Mesenchymal stem cell (in vitro differentiated cells and primary cell): ENCODE data around the gene CRYL1.

ENCODE experiments used
- DNase-seq: peaks from one replicate; pipeline ENCODE4 v3.0.0-alpha.2; 2013
- H2AFZ ChIP-seq: one replicate; pipeline ENCODE4 v1.6.1; 2013; ENCODE audit warnings: low read depth, mild to moderate bottlenecking, control low read depth, inconsistent platforms, low read length, moderate library complexity
- H2AK5ac ChIP-seq: 2 replicates; pipeline ENCODE4 v1.6.1; 2013; ENCODE audit warnings: low read length, moderate library complexity, mild to moderate bottlenecking, inconsistent platforms; ENCODE audit not compliant: severe bottlenecking
- H2BK120ac ChIP-seq: one replicate; pipeline ENCODE4 v1.6.1; 2013; ENCODE audit warnings: low read depth, mild to moderate bottlenecking, inconsistent platforms, low read length, moderate library complexity
- H2BK12ac ChIP-seq, 2 experiments: one replicate each; pipeline ENCODE4 v1.6.1; 2013; ENCODE audit warnings: inconsistent platforms in 2 of 2, low read length in 2 of 2, mild to moderate bottlenecking in 2 of 2, moderate library complexity in 2 of 2, control low read depth in 1 of 2
- H2BK15ac ChIP-seq: one replicate; pipeline ENCODE4 v1.6.1; 2013; ENCODE audit warnings: mild to moderate bottlenecking, low read depth, inconsistent platforms; ENCODE audit not compliant: poor library complexity, severe bottlenecking
- H2BK5ac ChIP-seq: 2 replicates; pipeline ENCODE4 v1.6.1; 2013; ENCODE audit warnings: low read depth, mild to moderate bottlenecking, low read length, control low read depth, inconsistent platforms; ENCODE audit not compliant: poor library complexity, severe bottlenecking
- H3K14ac ChIP-seq, 2 experiments: one replicate each; pipeline ENCODE4 v1.6.1; 2013; ENCODE audit warnings: inconsistent platforms in 2 of 2, low read length in 2 of 2, control low read depth in 1 of 2, mild to moderate bottlenecking in 1 of 2, moderate library complexity in 1 of 2
- H3K18ac ChIP-seq, 2 experiments: one replicate each; pipeline ENCODE4 v1.6.1; 2013; ENCODE audit warnings: inconsistent platforms in 2 of 2, low read length in 2 of 2, control low read depth in 1 of 2, low read depth in 1 of 2, mild to moderate bottlenecking in 1 of 2
- H3K23ac ChIP-seq, 2 experiments: one replicate each; pipeline ENCODE4 v1.6.1; 2013; ENCODE audit warnings: inconsistent platforms in 2 of 2, low read length in 2 of 2, mild to moderate bottlenecking in 2 of 2, moderate library complexity in 2 of 2, control low read depth in 1 of 2
- H3K27ac ChIP-seq: 2 replicates; pipeline ENCODE4 v1.5.1; 2013; ENCODE audit warnings: mild to moderate bottlenecking, moderate library complexity, low read length, control low read depth, inconsistent platforms; ENCODE audit not compliant: poor library complexity, severe bottlenecking
- H3K27me3 ChIP-seq, 2 experiments: 2 replicates each; pipeline versions ENCODE4 v1.6.1 to v1.7.0; 2013; ENCODE audit warnings: low read length in 2 of 2, mild to moderate bottlenecking in 2 of 2, moderate library complexity in 2 of 2, control low read depth in 1 of 2, inconsistent platforms in 1 of 2; ENCODE audit not compliant: control insufficient read depth in 1 of 2, insufficient read depth in 1 of 2
- H3K36me3 ChIP-seq, 2 experiments: 2 replicates each; pipeline versions ENCODE4 v1.6.1 to v1.7.0; 2013; ENCODE audit warnings: low read length in 2 of 2, control low read depth in 1 of 2, inconsistent platforms in 1 of 2, low read depth in 1 of 2, mild to moderate bottlenecking in 1 of 2; ENCODE audit not compliant: insufficient read depth in 2 of 2, control insufficient read depth in 1 of 2
- H3K4ac ChIP-seq, 2 experiments: one replicate each; pipeline ENCODE4 v1.6.1; 2013; ENCODE audit warnings: inconsistent platforms in 2 of 2, low read length in 2 of 2, mild to moderate bottlenecking in 2 of 2, moderate library complexity in 2 of 2, control low read depth in 1 of 2, low read depth in 1 of 2
- H3K4me1 ChIP-seq: 2 replicates; pipeline ENCODE4 v1.6.1; 2013; ENCODE audit warnings: low read depth, low read length, control low read depth; ENCODE audit not compliant: control insufficient read depth, insufficient read depth
- H3K4me2 ChIP-seq: 2 replicates; pipeline ENCODE4 v1.6.1; 2013; ENCODE audit warnings: low read length, mild to moderate bottlenecking, inconsistent platforms; ENCODE audit not compliant: poor library complexity, severe bottlenecking
- H3K4me3 ChIP-seq, 2 experiments: 2 replicates each; pipeline versions ENCODE4 v1.5.1 to v1.7.0; 2013; ENCODE audit warnings: low read length in 2 of 2, mild to moderate bottlenecking in 2 of 2, control low read depth in 1 of 2, low read depth in 1 of 2; ENCODE audit not compliant: insufficient read depth in 1 of 2
- H3K79me1 ChIP-seq: replicated peaks from 2 replicates; pipeline ENCODE4 v1.6.1; 2013; ENCODE audit warnings: mild to moderate bottlenecking, control low read depth, low read length, inconsistent platforms; ENCODE audit not compliant: poor library complexity, severe bottlenecking
- H3K9ac ChIP-seq: 2 replicates; pipeline ENCODE4 v1.7.0; 2013; ENCODE audit warnings: mild to moderate bottlenecking, low read length, moderate library complexity
- H3K9me3 ChIP-seq: 2 replicates; pipeline ENCODE4 v1.7.0; 2013; ENCODE audit warnings: mild to moderate bottlenecking, low read length; ENCODE audit not compliant: control insufficient read depth
- H4K8ac ChIP-seq: one replicate; pipeline ENCODE4 v1.6.1; 2013; ENCODE audit warnings: inconsistent platforms, mild to moderate bottlenecking, low read length, moderate library complexity
- H4K91ac ChIP-seq: one replicate; pipeline ENCODE4 v1.6.1; 2013; ENCODE audit warnings: mild to moderate bottlenecking, low read length, inconsistent platforms
- WGBS: methylation state at CpG from one replicate; pipeline ENCODE4 v1.1.7; 2013; ENCODE audit warnings: mixed read lengths; 5-methylcytosine and 5-hydroxymethylcytosine counted together

The CRYL1 gene

DNA sequence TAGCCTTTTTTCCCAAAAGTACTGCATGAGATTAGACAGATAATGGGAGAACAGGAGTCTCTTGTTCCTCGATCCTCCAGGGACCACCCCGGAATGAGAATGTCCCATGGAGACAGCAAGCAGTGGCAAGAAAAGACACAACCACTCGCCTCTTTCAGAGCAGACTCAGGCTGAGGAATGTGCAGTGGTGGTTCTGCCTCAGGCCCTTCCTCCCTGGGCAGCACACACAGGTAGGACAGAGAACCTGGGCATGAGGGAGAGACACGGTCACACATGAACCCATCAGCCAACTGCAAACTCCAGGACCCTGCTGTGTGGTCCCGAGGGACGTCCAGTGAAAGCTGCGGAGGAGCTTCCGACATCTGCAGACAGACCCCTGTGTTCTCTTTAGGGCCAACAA lies 31.0 kb downstream of the CRYL1 start:
- WGBS = 57% methylated on average over 8 of the region's 8 CpGs
- no peak overlapping the region for H4K91ac ChIP-seq
- no peak overlapping the region for H2BK15ac ChIP-seq
- no peak for DNase-seq
- H2AK5ac ChIP-seq = no peak overlapping the region
- H4K8ac ChIP-seq = no peak overlapping the region
- H3K4me1 ChIP-seq = peaks cover 2% of the 10 kb centered on the region
- no peak overlapping the region for H2BK120ac ChIP-seq
- H3K36me3 ChIP-seq = no peaks in the 10 kb centered on the region
- H3K27ac ChIP-seq = no peak overlapping the region
- no peak overlapping the region for H3K4me2 ChIP-seq
- no peak overlapping the region for H3K18ac ChIP-seq
- no peaks in the 10 kb centered on the region for H3K27me3 ChIP-seq
- no peak overlapping the region for H3K9ac ChIP-seq
- H3K4ac ChIP-seq = no peak overlapping the region
- no peak overlapping the region for H3K14ac ChIP-seq
- H2BK12ac ChIP-seq = no peak overlapping the region
- no peak overlapping the region for H2AFZ ChIP-seq
- H3K23ac ChIP-seq = no peak overlapping the region
- H3K9me3 ChIP-seq = no peaks in the 10 kb centered on the region
- H2BK5ac ChIP-seq = no peak overlapping the region
- H3K79me1 ChIP-seq = no peaks in the 10 kb centered on the region
- no peak overlapping the region for H3K4me3 ChIP-seq

DNA sequence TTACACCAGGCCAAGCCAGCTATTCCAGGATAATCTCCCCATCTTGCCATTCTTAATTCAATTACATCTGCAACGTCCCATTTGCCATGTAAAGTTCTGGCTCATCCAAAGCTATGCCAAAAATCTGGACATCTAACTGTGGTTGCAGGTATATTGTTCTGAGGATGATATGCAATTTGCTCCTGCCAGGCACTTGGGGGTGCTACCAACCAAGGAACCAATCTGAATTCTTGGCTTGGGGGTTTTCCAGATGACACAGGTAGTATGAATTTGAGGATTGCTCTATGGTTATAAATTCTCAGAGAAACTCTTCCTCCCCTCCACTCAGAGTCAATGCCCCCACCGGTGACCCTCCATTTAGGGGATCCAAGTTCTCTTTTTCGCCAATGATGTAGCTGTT lies 33.0 kb downstream of the CRYL1 start:
- Histone ChIP-seq H2BK5ac (no peak overlapping the region), H3K23ac (no peak overlapping the region), H3K9ac (no peak overlapping the region), H2BK12ac (no peak overlapping the region), H3K9me3 (no peaks in the 10 kb centered on the region), H3K79me1 (no peaks in the 10 kb centered on the region), H3K4ac (no peak overlapping the region), H3K36me3 (peaks cover 0 to 4% of the 10 kb centered on the region in 2 experiments), H2BK15ac (no peak overlapping the region), H3K4me2 (no peak overlapping the region), H2AFZ (no peak overlapping the region), H2BK120ac (no peak overlapping the region), H3K27me3 (no peaks in the 10 kb centered on the region), H3K4me3 (no peak overlapping the region), H3K18ac (no peak overlapping the region), H2AK5ac (no peak overlapping the region), H3K4me1 (peaks cover 2% of the 10 kb centered on the region), H3K27ac (no peak overlapping the region), H3K14ac (no peak overlapping the region), H4K8ac (no peak overlapping the region), H4K91ac (no peak overlapping the region)
- 64% methylated on average over 3 of the region's 3 CpGs for WGBS
- peak; percentile 26 for DNase-seq

DNA sequence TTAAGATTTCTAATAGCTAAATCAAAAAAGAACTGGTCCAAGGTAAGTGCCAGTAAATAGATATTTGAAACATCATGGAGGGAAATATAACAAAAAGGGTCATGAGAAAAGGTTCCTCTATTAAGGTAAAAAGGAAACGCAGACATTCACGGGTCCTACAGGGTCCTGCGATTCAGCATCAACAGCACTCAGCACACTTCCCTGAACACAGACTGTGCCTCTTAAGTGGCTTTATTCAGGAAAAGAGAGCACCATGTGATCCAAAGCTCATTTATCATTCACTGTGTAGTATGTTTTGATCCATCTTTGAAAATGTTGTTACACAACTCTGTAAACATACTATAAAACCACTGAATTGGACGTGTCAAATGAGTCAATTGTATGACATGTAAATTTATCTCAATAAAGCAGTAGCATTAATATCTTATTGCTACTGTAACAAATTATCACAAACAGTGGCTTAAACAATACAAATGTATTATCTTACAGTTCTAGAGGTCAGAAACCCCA lies 33.7 kb downstream of the CRYL1 start:
- H2BK5ac ChIP-seq = no peak overlapping the region
- no peak overlapping the region for H3K4me2 ChIP-seq
- H4K8ac ChIP-seq = no peak overlapping the region
- DNase-seq = no peak
- no peak overlapping the region for H3K4me3 ChIP-seq
- no peak overlapping the region for H3K27ac ChIP-seq
- no peak overlapping the region for H2BK12ac ChIP-seq
- H3K36me3 ChIP-seq = peaks cover 0 to 4% of the 10 kb centered on the region in 2 experiments
- no peak overlapping the region for H3K18ac ChIP-seq
- H2AFZ ChIP-seq = no peak overlapping the region
- no peaks in the 10 kb centered on the region for H3K9me3 ChIP-seq
- no peak overlapping the region for H2BK15ac ChIP-seq
- H2BK120ac ChIP-seq = no peak overlapping the region
- no peak overlapping the region for H3K4ac ChIP-seq
- H3K23ac ChIP-seq = no peak overlapping the region
- H3K27me3 ChIP-seq = no peaks in the 10 kb centered on the region
- no peak overlapping the region for H3K14ac ChIP-seq
- H3K79me1 ChIP-seq = no peaks in the 10 kb centered on the region
- WGBS = 67% methylated on average over 3 of the region's 4 CpGs
- H3K4me1 ChIP-seq = peaks cover 2% of the 10 kb centered on the region
- no peak overlapping the region for H3K9ac ChIP-seq
- H4K91ac ChIP-seq = no peak overlapping the region
- H2AK5ac ChIP-seq = no peak overlapping the region

- Histone ChIP-seq H2AK5ac (no peak overlapping the region), H3K14ac (no peak overlapping the region), H3K4me1 (no peaks in the 10 kb centered on the region), H3K36me3 (peaks cover 0 to 4% of the 10 kb centered on the region in 2 experiments), H2BK120ac (no peak overlapping the region), H3K4ac (no peak overlapping the region), H3K27me3 (no peaks in the 10 kb centered on the region), H4K8ac (no peak overlapping the region), H2BK5ac (no peak overlapping the region), H3K18ac (no peak overlapping the region), H2AFZ (no peak overlapping the region), H3K23ac (no peak overlapping the region), H3K4me3 (no peak overlapping the region), H3K9me3 (no peaks in the 10 kb centered on the region), H3K79me1 (no peaks in the 10 kb centered on the region), H4K91ac (no peak overlapping the region), H2BK12ac (no peak overlapping the region), H3K27ac (no peak overlapping the region), H2BK15ac (no peak overlapping the region), H3K4me2 (no peak overlapping the region), H3K9ac (no peak overlapping the region)
- WGBS = 57% methylated on average over 4 of the region's 4 CpGs
- peak; percentile 46 for DNase-seq
Observed at GRCh38 chr13:20489185-20489820, 36.4 kb downstream of the CRYL1 start.
